ENCODE data around the gene GSTO2.

GSTO2 gene

GRCh38 chr10:104339469-104340110 lies 70.6 kb downstream of the GSTO2 start:
- DNase-seq (ENCODE audit: low read depth, low spot score): no peak

GRCh38 chr10:104340111-104340526 lies 71.1 kb downstream of the GSTO2 start:
- DNase-seq (ENCODE audit: low read depth, low spot score): no peak

GRCh38 chr10:104340641-104341040 lies 71.7 kb downstream of the GSTO2 start:
- DNase-seq (ENCODE audit: low read depth, low spot score): no peak

- no peak for DNase-seq (ENCODE audit: low read depth, low spot score)
These were observed 74.0 kb downstream of the GSTO2 start for GRCh38 chr10:104342941-104343411.

- DNase-seq (ENCODE audit: low read depth, low spot score): no peak
These were observed 75.2 kb downstream of the GSTO2 start for GRCh38 chr10:104344219-104344618.

- DNase-seq (ENCODE audit: low read depth, low spot score): no peak
These were observed 76.5 kb downstream of the GSTO2 start for GRCh38 chr10:104345515-104345914.

- no peak for DNase-seq (ENCODE audit: low read depth, low spot score)
These were observed 77.0 kb downstream of the GSTO2 start for GRCh38 chr10:104345941-104346340.

GRCh38 chr10:104347295-104348045 lies 78.5 kb downstream of the GSTO2 start:
- DNase-seq (ENCODE audit: low read depth, low spot score): no peak

- DNase-seq (ENCODE audit: low read depth, low spot score): no peak
These were observed 79.6 kb downstream of the GSTO2 start for GRCh38 chr10:104348601-104349000.

- no peak for DNase-seq (ENCODE audit: low read depth, low spot score)
These were observed 80.7 kb downstream of the GSTO2 start for GRCh38 chr10:104349623-104350126.

GRCh38 chr10:104350127-104350635 lies 81.2 kb downstream of the GSTO2 start:
- no peak for DNase-seq (ENCODE audit: low read depth, low spot score)

- DNase-seq (ENCODE audit: low read depth, low spot score): no peak
These were observed 82.2 kb downstream of the GSTO2 start for GRCh38 chr10:104351061-104351702.

GRCh38 chr10:104351919-104352318 lies 82.9 kb downstream of the GSTO2 start:
- DNase-seq (ENCODE audit: low read depth, low spot score): no peak

GRCh38 chr10:104353325-104354048 lies 84.5 kb downstream of the GSTO2 start, which contains the start of gene CFAP58:
TSS of gene CFAP58 (plus strand) at chr10:104353833. CDS start at chr10:104353898, 65 bp downstream.
- no peak for DNase-seq (ENCODE audit: low read depth, low spot score)
